Activated T-helper 17 cell treated with anti-CD3 and anti-CD28 coated beads, Interleukin-2, amount 50 U/mL, for 72 hours (primary cell): ENCODE data around the gene ANO1. TPM values are rescaled to one million over a fixed set of nuclear protein-coding genes. Genes with fewer than 3 reads are reported as not detected.

Source experiments
- ATAC-seq: fragments of 150-1000 bp; cut with Tn5 transposase; replicated peaks from 2 replicates; pipeline ENCODE4 v1.10.0; 2021; ENCODE audit warnings: mild to moderate bottlenecking, moderate library complexity
- H3K27ac Mint-ChIP-seq: one replicate; pipeline ENCODE4 v1.8.0; 2022; ENCODE audit warnings: mixed read lengths
- H3K27me3 Mint-ChIP-seq: one replicate; pipeline ENCODE4 v1.8.0; 2022; ENCODE audit warnings: mixed read lengths
- H3K36me3 Mint-ChIP-seq: one replicate; pipeline ENCODE4 v1.8.0; 2022; ENCODE audit warnings: low read depth, mild to moderate bottlenecking, mixed read lengths
- H3K4me1 Mint-ChIP-seq: one replicate; pipeline ENCODE4 v1.8.0; 2022; ENCODE audit warnings: mixed read lengths
- H3K4me3 Mint-ChIP-seq: one replicate; pipeline ENCODE4 v1.8.0; 2022; ENCODE audit warnings: mild to moderate bottlenecking, mixed read lengths
- H3K9me3 Mint-ChIP-seq: one replicate; pipeline ENCODE4 v1.8.0; 2022; ENCODE audit warnings: mixed read lengths
- total RNA-seq, 2 donors: library from RNA; stranded (reverse); gene quantifications; one replicate each; pipeline ENCODE4 v1.2.3, GENCODE V29; 2022

The ANO1 gene
- total RNA-seq, 2 donors from 2014 or later, result 0.09 to 0.11 TPM

DNA sequence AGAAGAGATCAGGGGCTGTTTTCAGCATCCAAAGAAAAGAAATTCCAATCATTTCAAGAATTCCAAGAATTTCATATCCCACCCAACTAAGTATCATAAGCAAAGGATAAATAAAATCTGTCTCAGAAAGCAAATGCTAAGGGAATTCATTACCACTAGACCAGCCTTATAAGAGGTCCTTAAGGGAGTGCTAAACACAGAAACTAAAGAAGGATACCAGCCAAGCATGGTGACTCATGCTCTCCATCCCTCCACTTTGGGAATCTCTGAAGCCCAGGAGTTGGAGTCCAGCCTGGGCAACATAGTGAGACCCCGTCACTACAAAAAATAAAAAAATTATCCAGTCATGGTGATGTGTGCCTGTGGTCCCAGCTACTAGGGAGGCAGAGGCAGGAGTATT lies 142.8 kb downstream of the ANO1 start:
- Mint-ChIP-seq H3K4me1 (no peaks in the 10 kb centered on the region), H3K27me3 (peaks cover 19% of the 10 kb centered on the region), H3K27ac (no peak overlapping the region), H3K4me3 (no peak overlapping the region), H3K36me3 (no peaks in the 10 kb centered on the region), H3K9me3 (no peaks in the 10 kb centered on the region)
- ATAC-seq, result no peak

DNA sequence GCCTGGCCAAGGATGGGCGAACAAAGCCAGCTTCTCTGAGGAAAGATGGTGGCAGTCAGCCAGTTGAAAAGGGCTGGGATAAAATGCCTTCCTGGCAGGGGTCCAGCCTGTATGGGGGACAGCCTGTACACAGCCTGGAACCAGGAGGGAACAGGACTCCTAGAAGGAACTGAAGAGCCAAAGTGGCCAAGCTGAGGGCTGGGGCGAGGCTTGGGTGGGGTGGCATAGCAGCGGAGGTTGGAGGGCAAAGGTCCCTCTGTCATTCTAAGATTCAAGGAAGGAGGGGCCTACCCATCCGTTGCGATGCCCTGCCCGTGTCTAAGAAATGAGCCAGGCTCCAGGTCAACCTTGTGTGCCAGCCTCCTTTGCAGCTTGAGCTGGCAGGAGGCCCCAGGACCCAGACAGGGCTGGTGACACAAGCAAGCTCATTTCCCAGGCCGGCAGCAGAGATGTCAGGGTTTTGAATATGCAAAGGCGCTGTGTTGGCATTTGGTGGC lies 147.6 kb downstream of the ANO1 start:
- Mint-ChIP-seq H3K4me3 (no peak overlapping the region), H3K36me3 (no peaks in the 10 kb centered on the region), H3K4me1 (no peaks in the 10 kb centered on the region), H3K27me3 (no peaks in the 10 kb centered on the region), H3K27ac (no peak overlapping the region), H3K9me3 (no peaks in the 10 kb centered on the region)
- ATAC-seq, result no peak

DNA sequence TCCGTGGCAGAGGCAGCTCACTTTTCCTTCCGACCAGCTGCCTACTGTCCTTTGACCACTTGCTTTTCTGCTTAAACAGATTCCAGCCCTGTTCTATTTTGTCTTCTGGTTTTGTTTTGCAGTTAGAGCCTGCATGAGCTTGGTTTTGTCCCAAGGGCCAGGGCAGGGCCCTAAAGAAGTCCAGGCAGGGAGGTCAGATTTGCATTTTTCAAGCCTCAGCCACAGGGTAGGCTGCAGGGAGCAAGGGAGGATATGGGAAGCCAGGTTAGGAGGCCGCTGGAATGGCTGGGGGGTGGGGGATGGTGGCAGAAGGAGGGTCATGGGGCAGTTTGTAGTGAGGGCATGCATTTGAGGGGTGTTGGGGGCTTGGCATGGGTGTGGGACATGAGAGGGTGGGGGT lies 148.1 kb downstream of the ANO1 start:
- Mint-ChIP-seq H3K4me3 (no peak overlapping the region), H3K36me3 (no peaks in the 10 kb centered on the region), H3K27me3 (no peaks in the 10 kb centered on the region), H3K4me1 (no peaks in the 10 kb centered on the region), H3K9me3 (no peaks in the 10 kb centered on the region), H3K27ac (no peak overlapping the region)
- no peak for ATAC-seq

DNA sequence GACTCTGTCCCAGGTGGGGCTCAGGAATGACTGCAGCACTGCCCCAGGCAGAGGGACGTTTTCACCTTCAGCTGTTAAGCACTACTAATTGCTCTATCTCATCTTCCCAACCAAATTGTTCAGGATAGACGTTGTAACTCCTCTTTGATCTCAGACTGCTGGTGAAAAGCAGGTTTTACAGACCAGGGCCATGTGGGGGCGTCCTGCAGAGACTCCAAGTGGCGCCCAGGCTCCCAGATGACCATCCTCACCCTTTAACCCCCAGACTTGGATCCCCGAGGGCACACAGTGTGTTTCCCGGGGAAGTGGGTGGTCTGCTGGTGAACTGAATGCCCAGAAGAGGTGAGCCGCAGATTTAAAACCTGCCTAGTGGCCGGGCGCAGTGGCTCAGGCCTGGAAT lies 148.8 kb downstream of the ANO1 start:
- Mint-ChIP-seq H3K9me3 (no peaks in the 10 kb centered on the region), H3K36me3 (no peaks in the 10 kb centered on the region), H3K27ac (no peak overlapping the region), H3K4me3 (no peak overlapping the region), H3K4me1 (no peaks in the 10 kb centered on the region), H3K27me3 (no peaks in the 10 kb centered on the region)
- ATAC-seq, result no peak

DNA sequence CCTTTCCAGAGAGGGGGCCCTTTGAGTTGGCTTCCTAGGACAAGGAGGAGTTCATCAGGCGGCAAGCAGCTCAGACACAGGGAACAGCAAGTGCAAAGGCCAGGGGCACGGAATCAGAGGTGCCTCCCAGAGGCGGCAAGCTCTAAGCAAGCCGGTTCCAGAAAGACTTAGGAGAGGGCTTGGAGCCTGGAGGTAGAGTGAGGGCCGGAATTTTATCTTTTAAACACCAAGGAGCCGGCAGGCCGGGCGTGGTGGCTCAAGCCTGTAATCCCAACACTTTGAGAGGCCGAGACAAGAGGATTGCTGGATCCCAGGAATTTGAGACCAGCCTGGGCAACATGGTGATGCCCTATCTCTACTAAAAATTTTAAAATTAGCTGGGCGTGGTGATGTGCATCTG lies 151.6 kb downstream of the ANO1 start:
- Mint-ChIP-seq H3K4me1 (no peaks in the 10 kb centered on the region), H3K4me3 (no peak overlapping the region), H3K27me3 (no peaks in the 10 kb centered on the region), H3K9me3 (no peaks in the 10 kb centered on the region), H3K27ac (no peak overlapping the region), H3K36me3 (no peaks in the 10 kb centered on the region)
- ATAC-seq, result no peak

DNA sequence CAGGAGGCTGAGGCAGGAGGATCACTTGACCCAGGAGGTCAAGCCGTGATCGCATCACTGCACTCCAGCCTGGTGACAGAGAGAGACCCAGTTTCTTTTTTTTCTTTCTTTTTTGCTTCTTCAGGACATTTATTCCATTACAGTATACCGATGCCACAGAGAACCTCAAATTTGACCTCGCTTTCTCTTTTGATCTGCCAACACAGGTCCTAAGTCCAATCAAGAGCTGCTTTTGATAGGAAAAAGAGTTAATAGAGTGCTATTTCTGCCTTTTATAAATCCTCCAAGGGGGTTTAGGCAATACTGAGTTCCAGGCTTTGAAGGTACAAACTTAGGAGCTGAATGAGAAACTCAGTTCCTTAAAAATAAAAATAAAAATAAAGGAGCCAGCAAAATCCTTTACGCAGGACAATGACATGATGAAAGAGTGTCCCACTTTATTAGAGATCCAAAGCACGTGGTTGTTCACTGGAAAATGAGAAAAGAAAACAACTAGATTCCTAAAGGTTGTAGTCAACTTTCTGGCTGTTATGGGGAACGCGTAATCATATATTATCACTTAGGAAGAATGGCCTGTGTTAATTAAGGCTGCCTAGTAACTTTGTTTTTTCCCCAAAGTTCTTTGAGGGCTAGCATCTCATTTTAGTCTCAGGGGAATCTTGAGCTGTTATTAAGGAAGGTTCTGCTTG lies 152.2 kb downstream of the ANO1 start:
- Mint-ChIP-seq H3K27ac (no peak overlapping the region), H3K4me1 (no peaks in the 10 kb centered on the region), H3K27me3 (no peaks in the 10 kb centered on the region), H3K9me3 (no peaks in the 10 kb centered on the region), H3K36me3 (no peaks in the 10 kb centered on the region), H3K4me3 (no peak overlapping the region)
- ATAC-seq, result no peak

DNA sequence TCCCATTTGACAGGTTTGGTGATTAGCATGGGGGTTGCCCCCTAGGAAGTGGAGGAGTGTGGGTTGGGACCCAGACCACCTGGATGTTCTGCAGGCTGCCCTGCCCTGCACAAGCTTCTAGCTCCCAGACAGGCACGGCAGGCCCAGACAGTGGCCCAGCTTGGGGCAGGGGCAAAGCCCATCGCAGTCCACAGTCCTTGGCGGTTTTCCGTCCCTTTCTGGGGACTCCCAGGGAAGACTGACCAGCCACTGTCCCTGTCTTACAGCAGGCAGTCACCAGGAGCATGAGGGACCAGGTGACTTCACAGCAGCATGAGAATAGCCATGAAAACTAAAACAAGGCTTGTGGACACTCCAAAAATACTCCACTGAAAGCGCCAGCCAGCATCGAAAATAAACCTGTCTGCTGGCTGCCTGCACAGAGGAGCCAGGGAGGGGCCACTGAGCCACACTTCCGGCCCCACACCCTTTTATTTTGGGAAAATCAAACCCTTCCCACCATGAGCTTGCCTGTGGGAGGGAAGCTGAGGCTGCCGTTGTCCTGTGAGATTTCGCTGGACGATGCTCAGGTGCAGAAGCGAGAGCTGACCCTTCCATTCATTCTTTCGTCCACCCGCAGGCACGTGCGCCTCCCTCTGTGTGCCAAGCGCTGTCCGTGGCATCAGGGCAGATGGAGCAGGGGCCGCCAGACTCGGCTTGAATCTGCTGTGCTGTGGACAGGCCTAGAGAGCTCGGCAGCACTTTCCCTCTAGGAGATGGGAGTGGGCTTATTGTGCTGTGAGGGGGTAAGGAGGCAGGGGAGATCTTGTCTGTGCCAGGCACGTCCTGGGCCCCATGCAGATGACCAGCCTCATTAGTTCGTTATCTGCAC lies 153.0 kb downstream of the ANO1 start:
- no peaks in the 10 kb centered on the region for H3K9me3 Mint-ChIP-seq
- H3K4me3 Mint-ChIP-seq, result no peak overlapping the region
- no peak for ATAC-seq
- H3K4me1 Mint-ChIP-seq, result no peaks in the 10 kb centered on the region
- H3K27me3 Mint-ChIP-seq, result peaks cover 4% of the 10 kb centered on the region
- H3K36me3 Mint-ChIP-seq, result no peaks in the 10 kb centered on the region
- no peak overlapping the region for H3K27ac Mint-ChIP-seq

DNA sequence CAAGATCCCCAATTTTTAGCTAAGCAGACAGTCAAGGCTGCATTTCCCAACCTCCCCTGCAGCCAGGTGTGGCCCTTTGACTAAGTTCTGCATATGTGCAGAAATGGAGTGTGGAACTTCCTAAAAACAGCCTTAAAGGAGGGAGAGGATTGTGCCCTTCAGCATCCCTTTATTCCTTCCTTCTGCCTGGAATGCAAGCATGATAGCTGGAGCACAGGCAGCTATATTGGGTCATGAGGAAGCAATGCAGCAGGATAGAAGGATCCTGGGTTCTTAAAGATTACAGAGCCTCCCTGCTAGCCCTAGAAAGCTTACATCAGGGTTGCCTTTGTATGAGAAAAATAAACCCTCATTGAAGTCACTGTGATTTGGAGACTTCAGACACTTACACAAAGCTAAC lies 154.9 kb downstream of the ANO1 start:
- ATAC-seq, result no peak
- Mint-ChIP-seq H3K36me3 (no peaks in the 10 kb centered on the region), H3K4me3 (no peak overlapping the region), H3K9me3 (no peaks in the 10 kb centered on the region), H3K4me1 (no peaks in the 10 kb centered on the region), H3K27ac (no peak overlapping the region), H3K27me3 (peaks cover 4% of the 10 kb centered on the region)

DNA sequence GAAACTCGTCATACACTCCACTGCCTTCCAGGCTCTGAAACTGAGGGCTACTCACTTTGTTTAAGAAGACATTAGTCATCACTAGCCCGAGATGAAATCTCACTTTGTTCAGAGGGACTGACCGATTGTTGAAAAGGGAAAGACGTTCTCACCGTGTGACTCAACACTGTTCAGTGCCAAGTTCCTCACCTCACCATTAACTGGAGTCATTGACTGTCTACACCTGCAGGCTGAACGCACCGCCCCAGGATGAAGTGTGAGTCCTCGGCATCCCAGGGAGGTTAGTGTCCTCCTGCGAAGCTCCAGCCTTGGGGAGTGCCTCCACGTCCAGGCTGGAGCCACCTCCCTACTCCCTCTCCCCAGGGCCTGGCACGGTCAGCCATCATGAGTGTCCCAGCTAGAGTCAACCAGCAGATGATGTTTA lies 155.4 kb downstream of the ANO1 start:
- H3K36me3 Mint-ChIP-seq, result no peaks in the 10 kb centered on the region
- H3K4me1 Mint-ChIP-seq, result no peaks in the 10 kb centered on the region
- peaks cover 4% of the 10 kb centered on the region for H3K27me3 Mint-ChIP-seq
- no peak overlapping the region for H3K4me3 Mint-ChIP-seq
- no peaks in the 10 kb centered on the region for H3K9me3 Mint-ChIP-seq
- ATAC-seq, result peak; percentile 94
- no peak overlapping the region for H3K27ac Mint-ChIP-seq

DNA sequence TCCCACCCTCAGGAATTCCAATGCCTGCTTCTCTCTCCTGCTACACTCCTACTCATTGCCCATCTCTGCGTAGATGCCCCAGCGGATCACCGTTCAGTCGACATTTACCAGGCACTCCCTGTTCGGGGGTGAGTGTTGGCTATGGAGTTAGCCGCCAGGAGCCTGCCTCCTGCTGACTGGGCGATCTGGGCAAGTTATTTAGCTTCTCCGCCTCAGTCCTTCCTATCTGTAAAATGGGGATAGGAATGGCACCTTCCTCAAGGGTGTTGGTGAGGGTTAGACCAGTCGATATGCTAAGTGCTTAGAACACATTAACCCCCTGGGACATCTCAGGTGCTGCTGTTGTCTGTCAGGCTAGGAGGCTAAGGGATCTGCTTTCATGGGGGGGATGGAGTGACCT lies 155.8 kb downstream of the ANO1 start:
- no peak for ATAC-seq
- no peak overlapping the region for H3K27ac Mint-ChIP-seq
- H3K36me3 Mint-ChIP-seq, result no peaks in the 10 kb centered on the region
- H3K4me3 Mint-ChIP-seq, result no peak overlapping the region
- no peaks in the 10 kb centered on the region for H3K4me1 Mint-ChIP-seq
- H3K9me3 Mint-ChIP-seq, result no peaks in the 10 kb centered on the region
- H3K27me3 Mint-ChIP-seq, result peaks cover 4% of the 10 kb centered on the region

Other genes with a start within 250 kb of the ANO1 start
- gene FADD, start 125.0 kb downstream of the ANO1 start, total RNA-seq, result 10 to 100 TPM; 25.5 to 37.1 TPM
- gene PPFIA1, start 192.4 kb downstream of the ANO1 start, total RNA-seq, result 10 to 100 TPM; 34.0 to 44.5 TPM